NOMO-1 treated with dmso at 0.1 percent for 144 hours (cell line): ENCODE data around the gene FN1.

Experiments used
- DNase-seq: peaks from one replicate; lab custom pipeline; 2025; ENCODE audit not compliant: unreplicated experiment; lab: John Stamatoyannopoulos, UW

FN1 gene

DNA sequence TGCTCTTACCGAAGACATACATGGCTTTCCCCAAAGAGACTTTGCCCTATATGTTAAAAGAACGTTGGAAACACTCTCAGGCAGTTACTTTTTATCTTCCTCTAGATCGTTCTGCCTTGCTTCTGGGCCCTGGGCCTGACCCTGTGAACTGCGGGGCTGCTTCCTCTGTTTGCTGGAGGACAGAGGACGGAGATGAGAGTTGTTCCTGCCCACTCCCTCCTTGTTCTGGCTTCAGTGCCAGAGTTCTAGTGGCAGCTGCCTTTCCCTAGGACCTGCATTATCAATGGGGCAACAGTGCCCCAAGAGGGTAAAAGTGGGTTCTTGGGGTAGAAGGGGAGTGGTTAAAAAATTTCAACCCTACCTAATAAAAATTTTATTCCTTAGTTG lies 6.5 kb upstream of the FN1 start:
- no peak for DNase-seq

DNA sequence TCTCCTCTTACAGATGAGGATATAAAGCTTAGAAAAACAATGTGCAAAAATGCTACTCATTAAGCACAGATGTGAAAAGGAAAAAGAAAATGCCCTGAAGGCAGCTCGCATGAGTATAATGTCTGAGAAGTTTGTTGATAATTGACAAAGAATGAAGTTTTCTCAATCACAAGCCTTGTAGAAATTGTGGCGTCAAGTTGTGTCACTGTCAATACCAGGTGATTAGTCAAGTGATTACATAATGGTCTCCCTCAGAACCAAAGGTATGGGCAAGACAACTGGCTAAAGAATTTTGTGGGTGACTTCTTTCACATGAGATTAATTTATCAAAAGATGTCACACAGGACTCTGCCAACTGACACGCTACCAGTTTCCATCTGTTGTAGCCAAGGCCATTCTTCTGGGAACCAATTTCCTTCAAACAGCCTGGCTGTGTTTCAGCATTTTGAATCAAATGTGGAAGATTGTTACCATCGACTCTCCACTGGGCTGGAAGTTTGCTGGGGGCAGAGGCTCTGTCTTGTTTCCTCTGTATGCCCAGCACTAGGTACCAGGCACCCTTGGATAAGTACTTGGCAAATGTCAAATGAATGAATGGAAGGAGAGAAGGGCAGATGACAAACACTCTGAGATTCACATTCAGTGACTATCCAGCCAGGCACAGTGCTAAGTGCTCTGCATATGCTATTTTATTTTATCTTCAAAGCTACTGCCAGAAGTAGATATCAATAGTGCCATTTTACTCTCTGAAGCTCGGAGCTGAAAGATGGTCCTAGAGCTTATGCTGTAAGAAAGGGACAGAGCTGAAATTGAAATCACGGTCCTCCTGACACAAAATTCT lies 5.9 kb upstream of the FN1 start:
- no peak for DNase-seq

DNA sequence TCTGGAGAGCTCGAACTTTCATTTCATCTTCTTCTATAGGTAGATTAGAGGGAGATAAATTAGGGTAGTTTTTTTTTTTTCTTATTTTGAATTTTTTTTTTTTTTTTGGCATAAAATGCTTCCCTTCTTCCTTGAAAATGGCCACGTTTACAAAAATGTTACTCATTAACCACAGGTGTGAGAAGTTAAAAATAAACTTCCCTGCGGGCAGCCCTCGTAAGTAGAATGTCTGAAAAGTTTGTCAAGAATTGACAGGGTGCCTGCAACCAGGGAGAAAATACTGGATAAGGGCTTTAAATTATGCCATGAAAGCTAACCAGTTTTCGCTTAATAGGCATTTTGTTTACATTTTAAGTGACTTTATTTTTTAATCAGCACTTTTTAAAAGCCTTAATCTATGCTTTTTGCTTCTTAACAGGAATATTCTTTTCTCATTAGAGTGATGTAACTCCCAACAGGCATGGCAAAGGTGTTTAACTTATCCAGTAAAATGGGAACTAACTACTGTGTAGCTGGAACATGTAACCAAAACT lies 4.2 kb upstream of the FN1 start:
- DNase-seq, result no peak

DNA sequence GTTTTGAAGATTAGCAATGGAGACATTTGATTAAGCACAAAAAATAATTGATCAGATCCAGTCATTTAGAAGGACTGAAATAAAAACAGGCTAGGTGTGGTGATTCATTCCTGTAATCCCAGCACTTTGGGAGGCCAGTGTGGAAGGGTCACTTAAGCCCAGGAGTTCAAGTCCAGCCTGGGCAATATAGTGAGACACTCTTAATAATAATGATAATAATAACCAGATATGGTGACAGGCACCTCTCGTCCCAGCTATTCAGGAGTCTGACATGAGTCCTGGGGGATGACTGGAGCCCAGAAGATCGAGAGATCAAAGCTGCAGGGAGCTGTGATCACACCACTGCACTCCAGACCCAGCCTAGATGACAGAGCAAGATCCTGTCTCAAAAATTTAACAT lies 3.5 kb upstream of the FN1 start:
- DNase-seq, result no peak

DNA sequence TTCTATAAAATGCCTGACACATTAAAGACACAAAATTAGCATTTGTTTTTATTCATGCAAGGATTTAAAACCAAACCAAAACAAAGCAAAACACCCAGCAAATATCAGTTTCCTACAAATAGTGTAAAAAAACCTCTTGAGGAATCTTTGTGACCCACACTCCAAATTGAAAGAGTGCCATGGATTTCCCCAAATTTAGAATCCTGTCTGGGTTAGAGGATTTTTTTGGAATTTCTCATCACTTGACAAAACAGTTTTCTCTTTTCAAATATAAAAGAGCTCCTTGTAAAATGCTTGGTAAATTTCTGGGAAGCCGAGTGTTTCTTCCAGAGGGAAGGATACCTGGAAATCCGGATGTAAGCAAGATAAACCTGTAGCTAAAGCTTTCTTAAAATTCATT lies 1.7 kb upstream of the FN1 start:
- no peak for DNase-seq

DNA sequence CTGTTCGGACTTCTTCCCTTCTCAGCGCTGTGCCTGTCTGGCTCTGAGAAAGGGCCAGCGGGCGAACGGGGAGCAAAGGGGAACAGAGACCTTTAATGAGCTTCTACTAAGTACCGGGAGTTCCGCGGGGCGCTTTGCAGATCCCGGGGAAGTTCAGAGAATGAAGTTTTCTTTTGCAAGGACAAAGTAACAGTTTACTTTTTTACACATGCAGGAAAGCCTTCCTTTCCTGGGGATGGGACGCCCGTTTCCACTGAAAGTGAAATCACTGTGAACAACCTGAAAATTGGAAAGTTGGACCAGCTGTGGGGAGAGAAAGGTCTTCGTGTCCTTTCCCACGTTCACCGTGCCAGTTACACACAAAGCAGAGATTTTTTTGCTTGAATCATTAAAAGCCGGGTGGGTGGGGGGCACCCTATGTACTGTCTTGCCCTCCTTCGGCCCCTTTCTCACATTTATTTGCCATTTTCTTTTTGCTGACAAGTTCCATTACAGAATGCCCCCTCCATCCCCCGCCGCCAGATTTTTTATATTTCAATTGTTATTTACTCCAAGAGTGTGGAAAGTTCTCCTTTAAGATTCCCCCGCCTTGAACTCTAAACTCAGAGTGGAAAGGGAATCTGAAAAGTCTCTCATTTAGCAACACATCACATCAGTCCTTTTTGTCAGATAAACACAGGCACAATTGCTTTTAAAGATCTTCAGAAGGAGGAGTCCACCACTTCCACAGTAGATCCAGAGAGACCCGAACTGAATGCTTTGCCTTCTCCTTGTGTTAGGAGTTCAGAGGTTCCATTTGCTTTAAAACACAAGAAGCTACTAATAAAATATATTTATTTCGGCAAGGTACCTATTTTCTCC lies 1.1 kb upstream of the FN1 start:
- DNase-seq, result no peak

DNA sequence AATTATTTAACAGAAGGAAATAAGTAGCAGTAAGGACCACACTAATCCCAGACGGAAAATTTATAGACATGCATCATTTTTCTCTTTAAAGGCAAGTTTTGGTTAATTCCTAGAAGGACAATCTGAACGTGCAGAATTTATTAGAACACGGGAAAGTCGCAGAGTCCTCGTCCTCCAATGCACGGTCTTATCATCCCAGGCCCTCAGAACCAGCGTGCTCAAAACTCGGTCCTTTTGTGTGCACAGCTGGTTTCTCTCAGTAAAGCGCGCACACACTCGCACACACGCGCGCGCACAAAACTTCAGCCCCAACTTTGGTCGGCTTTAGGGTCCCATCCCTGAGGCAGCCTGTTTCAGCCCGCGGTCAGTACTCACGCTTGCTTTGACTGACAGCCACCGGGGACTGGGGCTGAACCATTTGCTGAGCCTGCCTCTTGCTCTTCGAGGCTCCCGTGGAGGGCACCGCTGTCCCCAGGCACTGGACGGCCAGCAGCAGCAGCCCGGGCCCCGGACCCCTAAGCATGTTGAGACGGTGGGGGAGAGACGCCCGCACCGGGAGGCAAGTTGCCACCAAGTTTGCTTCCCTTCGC lies 493 bp downstream of the FN1 start:
- no peak for DNase-seq

DNA sequence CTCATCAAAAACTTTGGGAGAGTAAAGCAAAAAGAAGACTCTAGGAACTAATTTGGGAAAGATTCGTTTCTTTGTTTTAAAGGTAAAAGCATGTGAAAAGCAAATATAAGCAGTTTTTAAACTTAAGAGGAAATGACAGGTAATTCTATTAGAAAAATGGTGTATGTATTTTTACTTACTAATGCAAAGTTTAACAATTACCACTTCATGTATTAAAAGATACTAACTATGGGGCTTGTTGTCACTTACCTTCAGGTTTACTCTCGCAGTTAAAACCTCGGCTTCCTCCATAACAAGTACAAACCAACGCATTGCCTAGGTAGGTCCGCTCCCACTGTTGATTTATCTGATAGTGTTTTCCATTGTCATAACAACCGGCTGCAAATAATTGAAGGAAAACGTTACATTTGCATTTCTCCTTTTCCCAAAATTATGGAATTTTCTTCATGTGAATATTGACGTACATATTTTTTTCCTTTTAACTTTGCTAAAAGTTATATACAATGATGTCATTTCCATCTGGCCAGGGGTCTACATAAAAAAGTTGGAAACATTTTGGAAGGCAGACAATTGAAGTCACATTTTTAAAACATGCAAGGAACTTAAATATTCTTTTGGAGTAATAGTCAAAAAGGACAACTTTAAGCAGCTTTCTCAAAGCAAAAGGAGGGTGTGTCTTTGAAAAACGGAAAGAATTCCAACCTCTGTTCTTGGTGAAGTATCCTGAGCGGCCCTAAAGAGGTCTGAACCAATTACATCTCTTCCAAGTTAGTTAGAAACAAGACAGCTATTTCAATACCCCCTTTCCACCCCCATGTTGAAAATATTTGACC lies 1.2 kb downstream of the FN1 start:
- DNase-seq, result no peak

DNA sequence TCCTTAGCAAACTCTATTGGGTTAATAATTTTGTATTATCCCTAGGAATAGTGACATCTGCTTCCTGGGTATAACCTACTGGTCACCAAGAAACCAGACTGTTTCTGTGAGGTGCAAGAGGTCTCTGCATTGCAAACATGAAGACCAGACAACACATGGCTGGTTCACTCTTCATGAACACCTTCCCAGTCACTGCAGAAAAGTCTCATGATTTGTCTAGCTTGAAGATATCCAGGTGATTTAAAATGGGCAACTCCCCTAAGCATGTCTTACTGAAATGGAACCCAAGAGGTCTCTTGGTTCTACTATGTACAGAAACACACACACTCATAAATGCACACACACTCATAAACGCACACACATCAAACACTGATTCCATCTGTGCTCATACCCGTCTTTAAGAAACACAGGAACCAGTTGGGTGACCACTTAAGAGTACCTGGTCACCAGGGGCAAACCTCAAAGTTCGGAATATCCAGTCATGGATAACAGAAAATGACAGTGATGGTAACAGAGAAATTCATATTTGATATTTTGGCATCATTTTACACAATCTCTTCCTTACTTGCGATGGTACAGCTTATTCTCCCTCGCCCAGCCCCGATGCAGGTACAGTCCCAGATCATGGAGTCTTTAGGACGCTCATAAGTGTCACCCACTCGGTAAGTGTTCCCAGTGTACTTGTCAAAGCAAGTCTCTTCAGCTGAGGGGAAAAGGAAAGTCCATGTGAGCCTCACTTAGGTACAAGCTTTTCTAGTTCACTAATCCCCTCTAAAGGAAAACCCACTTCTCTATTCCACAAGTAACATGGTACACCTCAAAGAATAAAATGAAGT lies 2.9 kb downstream of the FN1 start:
- DNase-seq, result no peak

DNA sequence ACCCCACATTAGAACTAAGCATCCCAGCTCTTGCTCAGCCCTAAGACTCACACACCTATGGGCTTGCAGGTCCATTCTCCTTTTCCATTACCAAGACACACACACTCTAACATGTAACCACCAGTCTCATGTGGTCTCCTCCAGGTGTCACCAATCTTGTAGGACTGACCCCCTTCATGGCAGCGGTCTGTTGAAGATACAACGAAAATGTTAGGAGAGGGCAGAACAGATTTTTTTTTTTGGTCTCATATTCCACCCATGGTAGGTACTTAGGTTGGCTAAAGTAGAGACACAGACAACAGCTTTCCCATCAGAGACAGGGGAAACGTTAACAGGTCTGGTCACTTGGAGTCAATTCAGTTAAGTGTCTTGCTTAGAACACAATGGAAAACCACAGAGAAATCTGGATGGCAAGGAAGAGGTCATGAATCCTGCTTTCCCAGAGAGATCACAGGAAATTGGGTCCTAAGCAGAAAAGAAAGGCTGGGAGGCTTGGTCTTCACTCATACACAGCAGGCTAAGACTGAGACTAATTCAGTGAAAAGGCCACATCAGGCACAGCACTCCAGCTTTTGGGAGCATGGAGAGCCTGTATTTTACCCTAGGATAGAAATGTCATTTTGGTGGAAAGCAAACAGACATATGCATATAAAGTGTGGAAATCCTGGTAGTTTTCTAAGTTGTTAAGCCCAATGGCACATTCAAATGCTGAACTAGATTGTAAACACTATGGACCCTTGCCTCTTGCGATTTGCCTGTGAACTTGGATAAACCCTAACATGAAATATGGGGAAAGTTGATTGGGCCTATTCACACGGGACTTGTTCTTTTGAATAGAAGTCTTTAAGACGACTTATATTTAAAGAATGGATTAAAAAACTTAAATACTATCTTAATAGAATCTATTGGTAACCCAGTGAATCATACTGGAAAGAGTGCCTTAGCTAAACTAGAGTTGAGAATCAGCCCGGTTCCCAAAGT lies 3.8 kb downstream of the FN1 start:
- DNase-seq, result no peak

DNA sequence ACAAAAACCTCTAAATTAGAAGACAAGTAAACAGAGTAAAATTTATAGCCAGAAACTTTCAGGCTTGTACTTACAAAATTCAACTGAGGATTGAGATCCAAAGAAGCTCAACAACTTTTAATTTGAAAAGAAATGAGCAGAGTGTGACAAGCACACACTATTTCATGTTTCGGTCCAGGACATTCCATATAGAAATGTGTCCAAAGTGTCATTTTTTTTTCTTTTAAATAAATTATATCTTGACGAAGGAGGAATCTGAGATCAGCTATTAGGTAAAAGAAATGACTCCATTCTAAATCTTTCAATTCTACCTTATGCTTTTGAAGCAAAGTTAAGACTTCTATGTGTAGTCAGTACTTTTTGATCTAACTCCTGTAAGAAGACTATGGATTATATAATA lies 4.6 kb downstream of the FN1 start:
- no peak for DNase-seq

DNA sequence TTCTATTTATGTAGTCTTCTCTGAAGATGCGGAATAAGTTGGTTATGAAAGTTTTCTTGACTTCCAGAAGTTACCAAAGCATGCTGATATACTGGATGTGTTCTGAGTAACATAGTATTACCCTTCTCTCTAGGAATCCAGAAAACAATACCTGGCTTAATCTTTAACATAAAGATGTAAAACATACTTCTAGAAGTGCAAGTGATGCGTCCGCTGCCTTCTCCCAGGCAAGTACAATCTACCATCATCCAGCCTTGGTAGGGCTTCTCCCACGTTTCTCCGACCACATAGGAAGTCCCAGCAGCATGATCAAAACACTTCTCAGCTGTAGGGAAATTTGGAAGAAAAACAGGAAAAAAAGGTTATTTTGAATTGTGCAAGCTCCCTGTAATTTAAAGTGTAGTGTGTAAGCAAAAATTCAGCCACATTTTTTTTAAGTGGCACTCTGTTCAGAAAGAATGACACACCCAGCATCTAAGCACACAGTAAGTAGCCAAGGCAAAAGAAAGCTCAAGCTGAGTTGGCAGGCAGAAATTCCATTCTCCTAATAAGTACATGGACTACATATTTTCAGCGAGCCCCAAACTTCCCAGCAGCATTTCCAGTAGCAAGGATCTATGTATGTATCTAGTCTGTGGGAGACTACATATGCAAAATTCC lies 5.2 kb downstream of the FN1 start:
- no peak for DNase-seq

DNA sequence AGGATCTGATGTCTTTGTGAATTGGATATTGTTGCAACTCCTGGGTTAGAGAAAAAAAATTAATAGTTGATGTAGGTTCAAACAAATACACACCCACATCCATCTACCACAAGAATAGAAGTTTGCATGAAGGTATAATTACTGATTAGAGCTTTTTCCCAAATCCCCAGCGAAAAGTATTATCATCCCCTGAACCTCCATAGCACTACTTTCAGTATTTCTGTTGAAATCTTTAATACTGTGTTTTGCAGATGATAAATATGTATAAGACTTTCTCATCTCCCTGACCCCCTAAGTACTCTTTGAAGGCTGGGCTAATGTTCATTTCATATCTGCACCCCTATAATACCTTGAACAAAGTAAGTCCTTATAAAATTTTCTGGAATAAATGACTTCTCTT lies 6.4 kb downstream of the FN1 start:
- DNase-seq, result no peak

DNA sequence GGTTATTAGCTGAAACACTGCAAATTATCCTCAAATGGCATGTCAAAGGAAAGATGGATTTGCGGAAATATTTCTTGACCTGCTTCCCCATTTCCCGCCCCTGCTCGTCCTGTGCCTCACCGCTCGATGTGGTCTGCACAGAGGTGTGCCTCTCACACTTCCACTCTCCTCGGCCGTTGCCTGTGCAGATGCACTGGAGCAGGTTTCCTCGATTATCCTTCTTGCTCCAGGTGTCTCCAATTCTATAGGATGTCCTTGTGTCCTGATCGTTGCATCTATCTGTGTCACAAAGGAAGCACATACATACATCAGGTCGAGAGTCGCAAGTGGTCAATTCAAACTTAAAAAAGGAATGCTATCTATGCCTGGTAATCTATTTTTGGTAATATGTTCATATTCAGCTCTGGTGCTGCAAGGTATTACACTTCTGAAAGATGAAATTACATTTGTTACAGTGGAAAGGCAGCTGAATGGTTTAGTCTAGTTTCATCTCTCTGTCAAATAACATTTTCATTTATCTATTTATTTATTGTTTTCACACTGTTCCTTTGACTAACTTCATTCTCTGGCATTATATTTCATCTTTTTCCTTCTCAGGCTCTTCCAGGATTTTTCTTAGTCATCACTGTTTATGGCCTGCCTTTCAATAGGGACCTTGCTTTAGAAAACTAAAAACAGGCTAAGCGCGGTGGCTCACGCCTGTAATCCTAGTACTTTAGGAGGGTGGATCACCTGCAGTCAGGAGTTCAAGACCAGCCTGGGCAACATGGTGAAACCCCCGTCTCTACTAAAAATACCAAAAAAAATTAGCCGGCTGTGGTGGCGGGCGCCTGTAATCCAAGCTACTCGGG lies 7.6 kb downstream of the FN1 start:
- no peak for DNase-seq

DNA sequence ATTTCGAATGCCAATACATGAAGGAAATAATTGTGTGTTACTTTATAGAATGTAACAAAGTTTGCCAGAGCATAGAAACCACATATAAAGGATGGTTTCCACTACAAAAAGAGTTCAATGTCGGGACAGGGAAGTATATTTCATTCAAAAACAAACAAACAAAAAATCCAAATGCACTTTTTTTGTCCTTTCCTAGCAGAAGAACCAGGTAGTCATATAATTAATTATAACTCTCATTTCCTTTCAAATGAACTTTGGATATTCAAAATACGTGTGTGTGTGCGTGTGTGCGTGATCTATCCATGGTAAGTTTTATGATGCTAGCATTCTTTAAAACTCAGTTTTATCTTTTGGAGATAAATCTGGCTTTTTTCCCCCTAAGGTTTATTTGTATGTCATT lies 8.3 kb downstream of the FN1 start:
- no peak for DNase-seq

DNA sequence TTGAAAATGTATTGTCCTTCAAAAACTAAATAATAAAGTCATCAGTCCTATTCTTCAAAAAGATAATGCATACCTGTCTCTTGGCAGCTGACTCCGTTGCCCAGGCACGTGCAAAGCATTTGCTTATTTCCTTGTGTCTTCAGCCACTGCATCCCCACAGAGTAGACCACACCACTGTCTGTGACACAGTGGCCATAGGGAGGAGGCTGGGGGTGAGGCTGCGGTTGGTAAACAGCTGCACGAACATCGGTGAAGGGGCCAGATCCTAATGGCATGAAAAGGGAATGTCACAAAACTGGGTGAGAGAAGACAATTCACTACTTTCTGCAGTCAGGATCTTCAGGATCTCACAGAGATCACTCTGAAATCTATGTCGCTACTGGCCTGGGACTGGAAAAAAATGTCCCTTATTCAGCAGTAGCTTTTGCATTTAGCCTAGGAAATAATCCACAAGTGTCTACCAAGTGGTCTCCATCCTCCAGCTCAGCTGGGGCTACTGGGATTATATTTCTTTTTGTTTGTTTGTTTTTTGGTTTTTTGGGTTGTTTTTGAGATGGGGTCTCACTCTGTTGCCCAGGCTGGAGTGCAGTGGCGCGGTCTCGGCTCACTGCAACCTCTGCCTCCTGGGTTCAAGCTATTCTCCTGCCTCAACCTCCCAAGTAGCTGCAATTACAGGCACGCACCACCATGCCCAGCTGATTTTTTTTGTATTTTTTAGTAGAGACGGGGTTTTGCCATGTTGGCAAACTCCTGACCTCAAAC lies 10.7 kb downstream of the FN1 start:
- DNase-seq, result no peak
